ENCODE measurements around the gene TMOD2. TPM values are rescaled to one million over a fixed set of nuclear protein-coding genes. Genes with fewer than 3 reads are reported as not detected.

Gene TMOD2
- total RNA-seq, 6 experiments from 2014 or later, result 11.0 to 14.9 (median 13.5) TPM

- no peak for DNase-seq
- Mint-ChIP-seq H3K4me1 (ENCODE audit: low read depth) (peaks cover 35% of the 10 kb centered on the region), H3K9me3 (no peaks in the 10 kb centered on the region), H3K27ac (no peak overlapping the region), H3K4me3 (no peak overlapping the region), H3K27me3 (ENCODE audit: insufficient read depth) (no peaks in the 10 kb centered on the region; the same call in 1 of the 2 replicates), H3K36me3 (ENCODE audit: low read depth) (no peaks in the 10 kb centered on the region; the same call in 1 of the 2 replicates)
- TF ChIP-seq CTCF (IDR thresholded peaks at IDR 0.05), result no peak
These were observed 5.1 kb downstream of the TMOD2 start for GRCh38 chr15:51756482-51756881.

GRCh38 chr15:51757450-51757849 lies 6.1 kb downstream of the TMOD2 start:
- H3K27ac Mint-ChIP-seq, result no peak overlapping the region
- peaks cover 30% of the 10 kb centered on the region for H3K4me1 Mint-ChIP-seq (ENCODE audit: low read depth)
- no peak overlapping the region for H3K4me3 Mint-ChIP-seq
- H3K27me3 Mint-ChIP-seq (ENCODE audit: insufficient read depth), result no peaks in the 10 kb centered on the region; the same call in 1 of the 2 replicates
- no peak for TF ChIP-seq CTCF (IDR thresholded peaks at IDR 0.05)
- no peak for DNase-seq
- H3K9me3 Mint-ChIP-seq, result no peaks in the 10 kb centered on the region
- H3K36me3 Mint-ChIP-seq (ENCODE audit: low read depth), result no peaks in the 10 kb centered on the region; the same call in 1 of the 2 replicates

- TF ChIP-seq CTCF (IDR thresholded peaks at IDR 0.05), result no peak
- peak; percentile 60 for DNase-seq
- H3K9me3 Mint-ChIP-seq, result no peaks in the 10 kb centered on the region
- H3K27ac Mint-ChIP-seq, result peak overlapping the region; percentile 59
- peak overlapping the region; percentile 43 for H3K4me3 Mint-ChIP-seq
- no peaks in the 10 kb centered on the region; the same call in 1 of the 2 replicates for H3K27me3 Mint-ChIP-seq (ENCODE audit: insufficient read depth)
- H3K36me3 Mint-ChIP-seq (ENCODE audit: low read depth), result no peaks in the 10 kb centered on the region; the same call in 1 of the 2 replicates
- H3K4me1 Mint-ChIP-seq (ENCODE audit: low read depth), result peaks cover 24% of the 10 kb centered on the region
These were observed 7.2 kb downstream of the TMOD2 start for GRCh38 chr15:51758645-51759044.

- Mint-ChIP-seq H3K9me3 (no peaks in the 10 kb centered on the region), H3K36me3 (ENCODE audit: low read depth) (no peaks in the 10 kb centered on the region; the same call in 1 of the 2 replicates), H3K4me1 (ENCODE audit: low read depth) (peaks cover 24% of the 10 kb centered on the region), H3K27me3 (ENCODE audit: insufficient read depth) (no peaks in the 10 kb centered on the region; the same call in 1 of the 2 replicates), H3K27ac (peak overlapping the region; percentile 59), H3K4me3 (peak overlapping the region; percentile 54)
- TF ChIP-seq CTCF (IDR thresholded peaks at IDR 0.05), result peak; percentile 68
- peak; percentile 94 for DNase-seq
These were observed 8.2 kb downstream of the TMOD2 start for GRCh38 chr15:51759557-51760070.

GRCh38 chr15:51760805-51761204 lies 9.4 kb downstream of the TMOD2 start:
- no peak for TF ChIP-seq CTCF (IDR thresholded peaks at IDR 0.05)
- Mint-ChIP-seq H3K27ac (no peak overlapping the region), H3K4me3 (no peak overlapping the region), H3K9me3 (no peaks in the 10 kb centered on the region), H3K27me3 (ENCODE audit: insufficient read depth) (no peaks in the 10 kb centered on the region; the same call in 1 of the 2 replicates), H3K36me3 (ENCODE audit: low read depth) (no peaks in the 10 kb centered on the region), H3K4me1 (ENCODE audit: low read depth) (peaks cover 24% of the 10 kb centered on the region)
- no peak for DNase-seq
